Left ventricle myocardium inferior (tissue), 1 donor: ENCODE results near the gene CFAP210. TPM values are rescaled to one million over a fixed set of nuclear protein-coding genes. Genes with fewer than 3 reads are reported as not detected.
"Not testable (repeated sequence)": the region's sequence is repeated elsewhere in the genome, so short reads cannot be mapped to it uniquely, and the experiment has no call there.

Experiments
- DNase-seq: peaks from one replicate; pipeline ENCODE4 v3.0.0-alpha.2; 2020
- H3K27ac ChIP-seq: fragments of 200-600 bp; replicated peaks from 2 replicates; pipeline ENCODE4 v1.8.0; 2021
- H3K27me3 ChIP-seq: fragments of 200-600 bp; 2 replicates; pipeline ENCODE4 v1.8.0; 2021; ENCODE audit warnings: low read depth
- H3K36me3 ChIP-seq: fragments of 200-600 bp; 2 replicates; pipeline ENCODE4 v1.8.0; 2021
- H3K4me1 ChIP-seq: fragments of 200-600 bp; 2 replicates; pipeline ENCODE4 v1.8.0; 2021
- H3K4me3 ChIP-seq: fragments of 200-600 bp; 2 replicates; pipeline ENCODE4 v1.8.0; 2021; ENCODE audit warnings: mild to moderate bottlenecking, moderate library complexity
- H3K9me3 ChIP-seq: fragments of 200-600 bp; replicated peaks from 2 replicates; pipeline ENCODE4 v1.8.0; 2021
- CTCF ChIP-seq: fragments of 200-600 bp; IDR thresholded peaks from 2 replicates; pipeline ENCODE4 v1.8.0; 2021; ENCODE audit warnings: antibody characterized with exemption, mild to moderate bottlenecking, borderline replicate concordance
- intact Hi-C: fragments of 100-400 bp; cut with micrococcal nuclease; formaldehyde crosslinking; loops from one replicate; pipeline ENCODE4 v1.11.0; 2022
- total RNA-seq: library from RNA; stranded (reverse); fragmentation: NEBNext Ultra II Directional; extraction: Animal tissue kit (Norgen Biotek cat#: 25700); gene quantifications from one replicate; pipeline ENCODE4 v1.2.1, GENCODE V29; 2021
- donor health status: DM: no; HTN: yes; CAD: no; lungs with severe emphysema.

The CFAP210 gene
- total RNA-seq, 1 donor from 2014 or later, result not detected

- H3K9me3 ChIP-seq, result no peaks in the 10 kb centered on the region
- no peak overlapping the region for H3K27ac ChIP-seq
- no peak for TF ChIP-seq CTCF
- DNase-seq, result no peak
- H3K27me3 ChIP-seq, result no peaks in the 10 kb centered on the region
- peaks cover 9% of the 10 kb centered on the region for H3K4me1 ChIP-seq
- H3K36me3 ChIP-seq, result peaks cover 1% of the 10 kb centered on the region
- H3K4me3 ChIP-seq, result no peak overlapping the region
- intact Hi-C loops, result no loop called here
Measured at GRCh38 chr2:169704160-169704708, 10.0 kb upstream of the CFAP210 start.

- H3K9me3 ChIP-seq, result no peaks in the 10 kb centered on the region
- no peaks in the 10 kb centered on the region for H3K27me3 ChIP-seq
- peak overlapping the region; percentile 34 for H3K27ac ChIP-seq
- TF ChIP-seq CTCF, result no peak
- no peak for DNase-seq
- intact Hi-C loops, result no loop called here
- peaks cover 7% of the 10 kb centered on the region for H3K36me3 ChIP-seq
- H3K4me3 ChIP-seq, result no peak overlapping the region
- H3K4me1 ChIP-seq, result peaks cover 9% of the 10 kb centered on the region
Measured at GRCh38 chr2:169702996-169703395, 8.8 kb upstream of the CFAP210 start.

DNA sequence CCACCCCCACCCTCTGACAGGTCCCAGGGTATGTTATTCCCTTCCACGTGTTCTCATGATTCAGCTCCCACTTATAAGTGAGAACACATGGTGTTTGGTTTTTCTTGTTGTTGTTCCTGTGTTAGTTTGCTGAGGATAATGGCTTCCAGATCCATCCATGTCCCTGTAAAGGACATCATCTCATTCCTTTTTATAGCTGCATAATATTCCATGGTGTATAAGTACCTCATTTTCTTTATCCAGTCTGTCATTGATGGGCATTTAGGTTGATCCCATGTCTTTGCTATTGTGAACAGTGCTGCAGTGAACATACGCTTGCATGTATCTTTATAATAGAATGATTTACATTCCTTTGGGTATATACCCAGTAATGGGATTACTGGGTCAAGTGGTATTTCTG is 5.0 kb upstream of the CFAP210 start:
- H3K27me3 ChIP-seq, DNase-seq, H3K27ac ChIP-seq, H3K9me3 ChIP-seq, H3K4me3 ChIP-seq, intact Hi-C loops, H3K36me3 ChIP-seq: not testable (repeated sequence)
- H3K4me1 ChIP-seq, result peaks cover 14% of the 10 kb centered on the region

DNA sequence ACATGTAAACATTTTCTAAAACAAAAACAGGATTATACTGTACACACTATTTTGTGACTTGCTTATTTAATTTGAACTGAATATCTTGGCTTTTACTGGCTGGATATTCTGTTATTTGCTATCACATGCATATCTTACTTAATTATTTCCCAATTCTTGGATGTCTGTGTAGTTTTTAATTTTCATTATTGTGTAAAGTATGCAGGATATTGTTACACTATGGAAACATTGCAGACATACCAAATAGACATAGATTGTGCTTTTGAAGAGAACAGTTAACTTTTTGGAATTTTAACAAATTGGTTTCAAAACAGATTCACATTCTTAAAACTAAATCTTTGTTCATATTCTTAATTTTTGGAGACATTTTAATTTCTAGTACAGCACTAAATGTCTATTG is 2.2 kb upstream of the CFAP210 start:
- H3K4me3 ChIP-seq, result no peak overlapping the region
- intact Hi-C loops, result no loop called here
- H3K9me3 ChIP-seq, result peaks cover 4% of the 10 kb centered on the region
- H3K27ac ChIP-seq, result no peak overlapping the region
- TF ChIP-seq CTCF, result no peak
- no peak for DNase-seq
- H3K36me3 ChIP-seq, result peaks cover 7% of the 10 kb centered on the region
- peaks cover 21% of the 10 kb centered on the region for H3K4me1 ChIP-seq
- no peaks in the 10 kb centered on the region for H3K27me3 ChIP-seq

- H3K27me3 ChIP-seq, result no peaks in the 10 kb centered on the region
- intact Hi-C loops, result no loop called here
- TF ChIP-seq CTCF, result no peak
- peak overlapping the region; percentile 88 for H3K27ac ChIP-seq
- peaks cover 7% of the 10 kb centered on the region for H3K36me3 ChIP-seq
- H3K4me1 ChIP-seq, result peaks cover 21% of the 10 kb centered on the region
- peaks cover 16% of the 10 kb centered on the region for H3K9me3 ChIP-seq
- peak overlapping the region; percentile 94 for H3K4me3 ChIP-seq
- DNase-seq, result no peak
Measured at GRCh38 chr2:169694894-169695260, 672 bp upstream of the CFAP210 start.

- Histone ChIP-seq H3K9me3 (peaks cover 16% of the 10 kb centered on the region), H3K27ac (no peak overlapping the region), H3K4me3 (peak overlapping the region; percentile 94), H3K36me3 (no peaks in the 10 kb centered on the region), H3K4me1 (peaks cover 21% of the 10 kb centered on the region), H3K27me3 (no peaks in the 10 kb centered on the region)
- DNase-seq, result no peak
- intact Hi-C loops, result no loop called here
- peak; percentile 29 for TF ChIP-seq CTCF
Measured at GRCh38 chr2:169693360-169693759, 845 bp downstream of the CFAP210 start.
